Right kidney (tissue), 1 donor: Measurements from ENCODE around the gene STK17A.
"Not testable (repeated sequence)": the region's sequence is repeated elsewhere in the genome, so short reads cannot be mapped to it uniquely, and the experiment has no call there.

ENCODE experiments used
- DNase-seq: peaks from one replicate; pipeline ENCODE4 v3.0.0-alpha.2; 2016

The STK17A gene

GRCh38 chr7:43658718-43659548 is 76.0 kb downstream of the STK17A start:
- no peak for DNase-seq

DNA sequence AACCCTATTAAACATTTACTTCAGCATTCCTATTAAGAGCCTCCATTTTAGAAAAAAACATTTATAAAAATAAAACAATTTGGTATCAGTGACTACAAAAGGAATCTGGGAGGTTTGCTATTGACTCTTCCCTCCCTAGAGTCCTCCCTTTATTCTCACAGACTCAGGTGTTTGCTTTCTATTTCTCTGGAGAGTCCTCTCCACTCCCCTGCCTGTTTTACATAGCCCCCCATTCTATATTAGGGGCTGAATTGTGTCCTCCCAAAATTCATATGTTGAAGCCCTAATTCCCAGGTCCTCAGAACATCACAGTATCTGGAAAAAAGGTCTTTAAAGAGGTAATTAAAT is 76.6 kb downstream of the STK17A start:
- DNase-seq, result no peak

GRCh38 chr7:43660141-43660540 is 77.2 kb downstream of the STK17A start:
- no peak for DNase-seq

DNA sequence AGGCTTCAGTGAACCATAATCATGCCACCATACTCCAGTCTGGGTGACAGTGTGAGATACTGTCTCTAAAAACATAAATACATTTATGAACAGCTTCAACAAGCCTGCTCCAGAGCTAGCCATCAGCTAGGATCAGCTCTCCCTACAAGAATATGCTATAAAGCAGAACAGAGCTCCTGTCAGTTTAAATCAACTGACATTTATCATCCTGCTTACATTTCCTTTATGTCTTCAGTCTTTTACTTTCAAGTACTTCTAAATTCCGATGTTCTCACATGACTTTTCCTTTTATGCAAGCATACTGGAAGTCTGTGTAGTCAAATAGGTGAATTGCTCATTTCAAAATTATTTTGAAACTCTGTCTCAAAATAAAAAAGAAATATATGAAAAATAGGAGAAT is 81.8 kb downstream of the STK17A start:
- DNase-seq, result no peak

- DNase-seq, result no peak
Measured at GRCh38 chr7:43666938-43667337, 84.0 kb downstream of the STK17A start.

- DNase-seq, result no peak
Measured at GRCh38 chr7:43668035-43668434, 85.1 kb downstream of the STK17A start.

DNA sequence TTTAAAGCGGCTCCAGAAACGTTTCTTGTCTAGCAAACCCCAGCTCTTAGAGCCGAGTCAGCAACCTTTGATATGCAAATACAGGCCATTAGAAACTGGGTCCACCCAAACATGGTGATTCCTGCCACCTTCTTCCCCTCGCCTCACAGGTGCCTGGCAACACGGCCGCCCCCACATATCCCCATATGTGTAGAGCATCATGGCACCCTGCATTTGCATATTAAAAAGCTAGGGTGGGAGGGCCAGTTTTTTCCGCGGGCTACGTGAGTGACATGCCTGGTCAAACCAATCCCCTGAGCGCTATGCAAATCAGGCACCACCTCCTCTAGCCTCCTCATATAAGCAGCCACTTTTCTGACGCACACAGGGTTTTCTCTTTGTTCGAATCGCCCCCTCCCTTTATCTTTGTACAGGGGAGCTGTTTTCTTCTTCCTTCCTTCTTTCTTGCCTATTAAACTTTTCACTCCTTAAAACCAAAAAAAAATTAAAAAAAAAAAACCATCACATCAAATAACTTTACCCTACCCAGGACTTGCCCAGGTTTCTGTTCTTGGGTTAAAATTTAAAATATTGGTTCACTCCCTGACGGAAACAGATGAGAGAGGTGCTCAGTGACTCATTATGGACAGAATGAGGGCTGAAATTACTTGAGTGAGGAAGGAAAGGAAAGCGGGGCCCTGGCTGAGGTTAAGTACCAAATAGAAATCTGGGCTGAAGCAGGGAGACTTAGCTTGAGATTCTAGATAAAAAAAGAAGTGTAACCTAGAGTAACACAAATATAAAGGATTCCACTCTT is 86.6 kb downstream of the STK17A start:
- no peak for DNase-seq

DNA sequence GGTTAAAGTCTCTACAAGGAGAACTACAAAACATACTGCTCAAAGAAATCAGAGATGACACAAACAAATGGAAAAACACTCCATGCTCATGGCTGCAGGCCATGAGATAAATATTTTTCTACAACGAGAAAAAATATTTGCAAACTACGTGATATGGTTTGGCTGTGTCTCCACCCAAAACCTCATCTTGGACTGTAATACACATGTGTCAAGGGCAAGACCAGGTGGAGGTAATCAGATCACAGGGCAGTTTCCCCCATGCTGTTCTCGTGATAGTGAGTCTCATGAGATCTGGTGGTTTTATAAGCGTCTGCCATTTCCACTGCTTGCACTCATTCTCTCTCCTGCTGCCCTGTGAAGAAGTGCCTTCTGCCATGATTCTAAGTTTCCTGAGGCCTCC is 88.6 kb downstream of the STK17A start:
- DNase-seq, result no peak

DNA sequence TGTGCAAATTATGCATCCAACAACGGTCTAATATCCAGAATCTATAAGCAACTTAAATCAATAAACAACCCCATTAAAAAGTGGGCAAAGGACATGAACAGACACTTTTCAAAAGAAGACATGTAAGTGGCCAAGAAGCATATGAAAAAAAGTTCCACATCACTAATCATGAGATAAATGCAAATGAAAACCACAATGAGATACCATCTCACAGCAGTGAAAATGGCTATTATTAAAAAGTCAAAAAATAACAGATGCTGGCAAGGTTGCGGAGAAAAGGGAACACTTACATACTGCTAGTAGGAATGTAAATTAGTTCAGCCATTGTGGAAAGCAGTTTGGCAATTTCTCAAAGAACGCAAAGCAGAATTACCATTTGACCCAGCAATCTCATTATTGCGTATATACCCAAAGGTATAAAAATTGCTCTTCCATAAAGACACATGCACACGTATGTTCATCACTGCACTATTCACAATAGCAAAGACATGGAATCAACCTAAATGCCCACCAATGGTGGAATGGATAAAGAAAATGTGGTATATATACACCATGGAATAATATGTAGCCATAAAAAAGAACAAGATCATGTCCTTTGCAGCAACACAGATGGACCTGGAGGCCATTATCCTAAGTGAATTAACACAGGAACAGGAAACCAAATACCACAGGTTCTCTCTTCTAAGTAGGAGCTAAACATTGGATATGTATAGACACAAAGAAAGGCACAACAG is 90.5 kb downstream of the STK17A start:
- not testable (repeated sequence) for DNase-seq

DNA sequence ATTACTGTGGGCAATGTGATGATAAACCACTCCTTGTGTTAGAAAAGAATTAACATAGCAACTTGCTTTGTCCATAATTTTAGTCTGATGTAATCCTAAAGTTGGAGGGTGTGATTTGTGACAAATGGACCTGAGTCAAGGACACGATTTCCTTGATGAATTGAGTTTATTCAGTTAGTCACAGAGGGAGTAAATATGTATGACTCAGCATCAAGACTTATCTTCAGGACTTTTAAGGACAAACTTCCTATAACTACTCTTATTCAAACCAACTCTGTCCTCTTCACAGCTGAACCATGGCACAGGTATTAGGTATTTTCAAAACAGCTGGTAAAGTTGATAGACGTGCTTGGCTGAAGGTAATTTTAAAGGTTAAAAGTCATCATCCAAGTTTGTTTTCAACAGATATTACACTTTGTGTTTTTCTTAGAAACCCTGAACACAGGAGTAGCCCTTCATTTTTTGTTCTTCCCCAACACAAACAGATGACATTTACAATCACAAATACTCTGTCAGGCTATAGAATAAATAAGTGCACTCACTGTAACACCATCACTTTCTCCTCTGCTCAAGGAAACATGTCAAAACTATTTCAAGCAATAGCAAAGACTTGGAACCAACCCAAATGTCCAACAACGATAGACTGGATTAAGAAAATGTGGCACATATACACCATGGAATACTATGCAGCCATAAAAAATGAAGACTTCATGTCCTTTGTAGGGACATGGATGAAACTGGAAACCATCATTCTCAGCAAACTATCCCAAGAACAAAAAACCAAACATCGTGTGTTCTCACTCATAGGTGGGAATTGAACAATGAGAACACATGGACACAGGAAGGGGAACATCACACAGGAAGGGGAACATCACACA is 91.9 kb downstream of the STK17A start:
- no peak for DNase-seq
